Endothelial cell of umbilical vein (primary cell): ENCODE measurements around the gene TBC1D5.

Source experiments
- FOS ChIP-seq: IDR thresholded peaks from 2 replicates; pipeline ENCODE4 v1.6.1; 2011; ENCODE audit warnings: mild to moderate bottlenecking, low read length, moderate library complexity, borderline replicate concordance; ENCODE audit not compliant: insufficient read depth
- JUN ChIP-seq: IDR thresholded peaks from 2 replicates; pipeline ENCODE4 v1.6.1; 2011; ENCODE audit warnings: borderline replicate concordance, low read depth; ENCODE audit not compliant: insufficient read length, insufficient read depth

GRCh38 chr3:17187589-17188184 is 554.7 kb downstream of the TBC1D5 start:
- TF ChIP-seq FOS (no peak), JUN (no peak)
